GM19035 (cell line): ENCODE measurements around the gene PRPF38A.
A peak's percentile ranks its signal among the peaks of the same experiment; 100 is the strongest.
"Not testable (repeated sequence)": the region's sequence is repeated elsewhere in the genome, so short reads cannot be mapped to it uniquely, and the experiment has no call there.

Experiments used
- ATAC-seq: cut with Tn5 transposase; IDR thresholded peaks from one replicate; pipeline ENCODE4 v1.9.1; 2021; ENCODE audit not compliant: unreplicated experiment

Gene PRPF38A

GRCh38 chr1:52404116-52404974 lies at the start of gene PRPF38A, which contains the start of gene ORC1:
TSS of gene PRPF38A (plus strand) at chr1:52404602. CDS start at chr1:52404750, 148 bp downstream.
TSS of gene ORC1 (minus strand) at chr1:52404423. CDS start at chr1:52402223, 2,200 bp downstream.
- peak; percentile 92 for ATAC-seq

DNA sequence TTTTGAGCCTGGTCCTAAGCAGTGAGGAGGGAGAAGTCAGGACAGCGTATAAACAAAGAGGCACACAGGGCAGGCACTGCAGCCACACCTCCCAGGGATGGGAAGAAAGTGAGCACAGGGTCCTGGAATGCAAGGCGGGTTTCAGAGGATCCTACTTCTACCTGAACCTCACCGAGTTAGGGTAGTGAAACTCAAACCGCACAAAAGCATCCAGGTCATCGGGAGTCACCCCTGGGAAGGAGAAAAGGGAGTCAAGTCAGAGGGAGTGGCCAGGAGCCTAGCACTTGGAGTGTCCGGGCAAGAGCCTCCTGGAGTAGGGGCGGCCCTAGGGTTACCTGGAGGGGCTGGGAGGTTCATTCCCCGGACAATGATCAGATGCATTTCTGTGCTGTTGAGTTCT lies 49.0 kb upstream of the PRPF38A start:
- ATAC-seq, result no peak

DNA sequence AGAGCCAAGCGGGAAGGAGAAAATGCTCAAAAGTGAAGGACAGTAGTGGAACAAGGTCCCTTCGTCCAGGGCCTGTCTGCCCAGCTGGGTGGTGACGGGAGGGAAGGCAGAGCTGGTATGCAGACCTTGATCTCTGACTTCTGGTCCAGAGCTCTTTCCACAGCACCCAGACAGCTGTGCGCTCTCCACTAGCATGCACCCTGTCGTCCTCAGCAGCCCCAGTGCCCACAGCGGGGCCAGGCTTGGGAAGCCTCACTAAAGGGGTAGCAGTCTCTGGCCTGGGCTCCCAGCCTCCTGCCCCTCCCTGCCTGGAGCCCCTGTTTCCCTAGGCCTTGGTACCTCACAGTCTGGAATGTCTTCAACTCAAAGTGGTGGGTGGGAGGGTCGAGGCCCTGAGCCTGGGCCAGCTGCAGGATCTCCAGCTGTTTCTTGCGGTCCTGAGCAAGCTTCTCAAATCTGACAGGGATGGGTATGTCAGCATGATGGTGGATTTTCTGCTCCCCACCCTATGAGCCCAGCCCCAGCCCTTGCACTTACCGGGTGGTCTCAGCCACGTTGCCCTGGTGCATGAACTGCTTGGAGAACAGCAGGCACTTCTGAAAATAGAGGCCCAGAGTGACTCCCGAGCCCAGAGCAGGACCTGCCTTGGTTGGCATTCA lies 48.4 kb upstream of the PRPF38A start:
- no peak for ATAC-seq

GRCh38 chr1:52356818-52357355 lies 47.5 kb upstream of the PRPF38A start:
- no peak for ATAC-seq

DNA sequence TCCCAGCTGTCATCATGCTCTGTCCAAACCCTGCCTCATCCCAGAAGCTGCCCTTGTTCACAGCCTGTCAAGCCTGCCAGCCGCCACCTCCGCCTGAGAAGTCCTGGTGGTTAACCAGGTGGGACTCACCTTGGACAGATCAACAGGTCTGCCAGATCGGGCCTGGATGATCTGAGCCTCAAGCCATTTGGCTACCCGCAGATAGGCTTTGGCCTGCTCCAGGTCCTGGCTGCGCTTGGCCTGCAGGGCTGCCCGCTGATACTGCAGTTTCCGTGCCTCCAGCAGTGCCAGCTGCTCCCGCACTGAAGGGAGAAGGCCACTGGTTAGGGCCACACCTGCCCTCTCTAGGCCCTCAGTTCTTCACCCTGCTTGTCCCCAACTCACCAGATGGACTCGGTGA lies 47.0 kb upstream of the PRPF38A start:
- no peak for ATAC-seq

DNA sequence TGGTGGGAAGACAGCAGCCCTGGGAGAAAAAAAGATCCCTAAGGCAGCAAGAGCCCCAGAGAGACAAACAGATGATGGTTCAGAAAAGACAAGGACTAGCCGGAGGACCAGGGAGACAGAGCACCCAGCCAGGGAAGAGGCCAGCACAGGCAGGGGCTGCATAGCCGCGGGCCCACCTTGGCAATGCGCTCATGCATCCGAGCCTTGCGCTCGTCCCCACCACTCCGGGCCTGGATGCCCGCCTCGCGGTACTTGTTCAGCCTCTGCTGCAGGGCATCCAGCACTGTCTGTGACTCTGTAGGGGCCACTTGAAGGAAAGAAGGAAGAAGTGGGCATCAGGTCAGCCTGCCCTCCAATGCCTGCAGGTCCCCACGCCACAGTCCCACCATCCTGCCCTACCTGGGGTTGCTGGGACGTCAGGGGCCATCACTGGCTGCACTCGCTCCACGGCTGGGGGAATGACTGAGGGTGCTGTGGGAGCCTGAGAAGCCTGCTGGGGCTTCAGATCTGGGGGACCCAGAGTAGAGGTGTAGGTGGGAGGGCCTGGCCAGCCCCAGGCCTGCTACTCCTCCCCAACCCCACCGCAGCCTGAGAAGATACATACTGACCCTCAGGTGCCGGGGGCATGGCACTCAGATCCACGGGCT lies 45.4 kb upstream of the PRPF38A start:
- ATAC-seq, result no peak

DNA sequence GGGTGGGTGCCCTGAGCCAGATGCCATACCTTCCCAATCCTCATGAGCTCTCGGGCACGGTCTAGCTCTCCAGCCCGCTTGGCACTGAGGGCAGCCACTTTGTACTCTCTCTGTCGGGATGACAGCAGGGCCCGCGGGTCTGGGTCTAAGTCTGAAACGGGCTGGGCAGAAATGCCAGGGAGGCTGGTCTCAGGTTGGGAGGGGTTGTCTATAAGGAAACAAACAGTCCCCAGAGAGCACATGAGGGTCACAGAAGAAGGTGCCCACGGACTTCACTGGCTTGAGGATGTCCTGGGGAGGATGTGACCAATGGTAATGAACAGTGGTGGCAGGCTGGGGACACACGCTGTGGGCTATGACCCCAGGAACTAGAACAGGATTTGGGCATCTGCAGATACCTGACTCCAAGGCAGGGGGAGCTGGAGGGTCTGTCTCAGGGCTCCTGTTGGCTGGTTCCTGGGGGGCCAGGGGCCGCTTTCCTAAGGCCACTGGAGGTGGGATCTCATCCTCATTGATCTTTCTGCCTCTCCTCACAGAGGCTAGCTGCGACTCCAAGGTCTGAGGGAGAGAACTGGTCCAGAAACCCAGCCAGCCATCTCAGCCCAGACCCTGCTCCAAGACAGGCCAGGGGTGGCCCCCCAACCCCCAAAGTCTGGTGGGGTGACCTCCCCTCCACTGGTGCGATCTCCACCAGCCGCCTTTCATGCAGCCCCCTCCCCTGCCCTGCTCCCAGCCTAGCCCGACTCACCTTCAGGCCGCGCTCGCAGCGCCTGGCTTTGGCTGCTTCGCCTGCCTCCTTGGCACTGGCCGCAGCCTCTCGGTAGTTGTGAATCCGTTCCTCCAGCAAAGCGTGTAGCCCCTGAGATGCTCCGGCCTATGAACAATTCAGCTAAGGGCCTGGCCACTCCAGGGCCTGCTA lies 44.5 kb upstream of the PRPF38A start:
- ATAC-seq, result no peak

- no peak for ATAC-seq
Measured at GRCh38 chr1:52360595-52360968, 43.8 kb upstream of the PRPF38A start.

DNA sequence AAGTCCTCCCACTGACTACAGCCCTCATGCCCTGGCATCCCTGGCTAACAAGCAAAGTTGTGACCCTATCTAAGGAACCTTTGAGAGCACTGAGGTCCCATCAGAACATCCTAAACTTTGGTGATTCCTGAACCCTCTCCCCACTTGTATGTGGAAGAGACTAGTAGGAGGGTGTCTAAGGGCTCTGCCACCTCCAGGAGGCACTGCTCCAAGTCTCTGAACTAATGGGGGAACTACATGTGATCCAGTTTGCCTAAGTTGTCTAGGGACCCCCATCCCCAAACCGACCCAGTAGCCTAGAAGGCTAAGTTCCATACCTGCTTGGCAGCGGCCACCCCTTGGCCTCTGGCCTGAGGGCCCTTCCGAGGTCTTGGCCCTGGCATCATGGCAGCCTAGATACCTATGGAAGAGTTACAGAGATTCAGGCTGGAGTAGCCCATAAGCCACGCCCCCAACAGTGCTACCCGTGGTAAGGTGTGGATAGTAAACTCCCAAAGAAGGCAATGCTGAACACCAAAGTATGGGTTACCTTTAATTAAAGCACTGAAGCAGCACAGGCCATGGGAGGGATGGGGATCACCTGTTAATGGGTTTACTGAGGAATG lies 40.1 kb upstream of the PRPF38A start:
- ATAC-seq, result no peak

DNA sequence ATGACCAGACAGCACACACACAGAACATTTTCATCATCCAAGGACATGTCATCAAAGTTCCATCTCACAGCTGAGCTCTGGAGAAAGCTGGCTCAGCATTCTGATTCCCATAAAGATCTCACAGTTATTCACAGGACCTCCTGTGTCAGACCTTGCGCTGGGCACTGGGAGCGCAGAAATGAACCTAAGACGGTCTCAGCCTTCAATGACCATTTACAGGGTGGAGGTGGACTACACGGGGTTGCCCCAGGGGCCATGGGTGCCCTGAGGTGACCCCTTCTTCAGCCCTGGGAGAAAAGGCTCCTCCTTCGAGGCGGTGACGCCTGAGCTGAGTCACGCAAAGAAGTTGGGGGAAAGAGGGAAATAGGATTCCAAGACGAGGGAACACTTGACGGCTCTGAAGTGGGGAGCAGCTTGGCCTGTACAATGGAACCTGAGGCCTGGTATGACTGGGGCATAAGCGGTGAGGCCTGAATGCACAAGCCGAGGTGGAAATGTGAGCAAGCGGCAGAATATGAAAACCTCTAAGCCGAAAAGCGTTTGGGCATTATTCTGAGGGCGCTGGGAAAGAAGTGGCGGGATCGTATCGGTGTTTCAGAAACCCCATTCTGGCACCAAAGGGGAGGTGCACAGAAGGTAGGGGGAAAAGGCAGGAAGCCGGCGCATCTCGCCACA lies 39.2 kb upstream of the PRPF38A start:
- ATAC-seq, result no peak

- ATAC-seq, result peak; percentile 93
Measured at GRCh38 chr1:52365746-52366516, 38.5 kb upstream of the PRPF38A start, which contains the start of gene CC2D1B. TSS of gene CC2D1B (minus strand) at chr1:52366205. CDS start at chr1:52364620, 1,585 bp downstream.

DNA sequence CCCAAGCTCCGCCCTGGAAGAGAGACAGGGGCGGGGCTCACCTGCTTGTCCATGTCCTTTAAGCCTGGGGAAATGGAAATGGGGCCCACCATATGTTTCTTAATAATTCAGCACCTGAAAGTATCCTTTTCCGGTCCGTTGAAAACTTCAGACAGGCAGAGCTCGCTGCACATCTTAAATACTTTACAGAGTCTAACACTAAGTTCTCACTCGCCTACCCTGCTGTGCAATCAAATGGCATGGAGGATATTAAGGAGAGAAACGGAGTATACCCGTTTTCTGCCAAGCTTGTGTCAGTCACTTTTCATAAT lies 37.9 kb upstream of the PRPF38A start:
- peak; percentile 0 for ATAC-seq

DNA sequence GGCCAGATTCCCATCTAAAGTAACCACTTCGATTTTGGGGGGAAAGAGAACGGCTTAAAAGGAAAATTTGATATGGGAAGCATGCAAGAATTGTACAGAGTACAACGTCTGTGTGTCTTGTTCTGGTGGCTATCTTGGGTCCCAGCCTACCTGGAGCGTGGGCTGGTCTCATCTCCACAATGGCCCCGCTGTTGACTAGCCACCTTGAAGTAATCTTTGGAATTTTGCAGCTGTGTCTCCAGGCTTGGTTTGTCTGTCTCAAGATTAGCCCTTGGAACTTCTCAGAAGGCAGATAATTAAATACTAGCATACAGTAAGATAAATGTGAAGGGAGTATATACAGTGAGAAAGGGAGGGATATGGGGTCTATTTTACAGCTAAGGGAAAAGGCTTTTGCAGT lies 37.1 kb upstream of the PRPF38A start:
- ATAC-seq, result no peak

- ATAC-seq, result no peak
Measured at GRCh38 chr1:52368383-52369172, 35.8 kb upstream of the PRPF38A start.

- not testable (repeated sequence) for ATAC-seq
Measured at GRCh38 chr1:52369851-52370250, 34.6 kb upstream of the PRPF38A start.

DNA sequence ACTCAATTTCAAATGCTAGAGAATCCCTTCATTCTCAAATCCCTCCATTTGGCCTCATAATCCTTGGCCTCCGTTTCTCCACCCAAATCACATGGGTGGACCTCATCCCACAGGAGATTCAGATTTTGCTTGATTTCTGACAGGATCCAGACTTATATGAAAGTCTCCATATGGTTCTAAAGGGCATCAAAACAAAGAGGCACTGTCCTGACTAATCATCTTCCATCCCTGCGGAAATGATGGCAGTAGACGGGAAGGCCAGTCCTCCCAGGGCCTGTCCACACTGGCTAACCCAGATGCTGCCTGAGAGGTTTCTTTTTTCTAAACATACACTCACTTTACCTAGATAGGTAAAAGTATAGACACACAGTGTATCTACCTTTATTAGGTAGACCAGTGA lies 19.0 kb upstream of the PRPF38A start:
- no peak for ATAC-seq

GRCh38 chr1:52386458-52386857 lies 17.9 kb upstream of the PRPF38A start:
- ATAC-seq, result no peak

DNA sequence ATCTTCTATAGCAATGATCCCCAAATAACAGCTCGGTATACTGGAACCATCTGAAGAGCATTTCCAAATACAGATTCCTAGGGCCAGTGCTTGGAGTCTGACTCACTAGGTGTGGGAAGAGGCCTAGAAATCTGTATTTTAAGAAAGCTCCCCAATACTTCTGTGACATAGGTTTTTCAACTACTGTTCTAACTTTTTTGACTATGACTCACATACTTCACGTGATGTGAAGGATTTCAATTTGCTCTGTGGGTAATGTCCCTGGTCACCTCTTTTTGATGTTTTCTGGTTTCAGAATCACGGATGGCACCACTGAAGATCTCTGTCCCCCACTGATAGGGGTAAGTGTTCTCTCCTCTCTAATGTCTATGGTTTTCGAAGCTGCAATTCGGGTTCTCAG lies 11.2 kb upstream of the PRPF38A start:
- ATAC-seq, result no peak
